OCI-LY1 (cell line): Measurements from ENCODE around the gene LDHA.

Experiments
- EZH2 ChIP-seq: fragments of 200-600 bp; sonication (generic), shearing (Covaris generic); IDR thresholded peaks from 2 replicates; pipeline ENCODE4 v1.8.0; 2017; ENCODE audit warnings: borderline replicate concordance, mixed run types, mild to moderate bottlenecking, antibody characterized with exemption, low read length, moderate library complexity, mixed read lengths
- TF ChIP-seq, protein P1 (sequence below): fragments of 200-600 bp; sonication (generic), shearing (Covaris generic); IDR thresholded peaks from 2 replicates; pipeline ENCODE4 v1.5.1; 2017; ENCODE audit warnings: mild to moderate bottlenecking, antibody characterized with exemption, low read length, moderate library complexity, mixed read lengths

DNA sequence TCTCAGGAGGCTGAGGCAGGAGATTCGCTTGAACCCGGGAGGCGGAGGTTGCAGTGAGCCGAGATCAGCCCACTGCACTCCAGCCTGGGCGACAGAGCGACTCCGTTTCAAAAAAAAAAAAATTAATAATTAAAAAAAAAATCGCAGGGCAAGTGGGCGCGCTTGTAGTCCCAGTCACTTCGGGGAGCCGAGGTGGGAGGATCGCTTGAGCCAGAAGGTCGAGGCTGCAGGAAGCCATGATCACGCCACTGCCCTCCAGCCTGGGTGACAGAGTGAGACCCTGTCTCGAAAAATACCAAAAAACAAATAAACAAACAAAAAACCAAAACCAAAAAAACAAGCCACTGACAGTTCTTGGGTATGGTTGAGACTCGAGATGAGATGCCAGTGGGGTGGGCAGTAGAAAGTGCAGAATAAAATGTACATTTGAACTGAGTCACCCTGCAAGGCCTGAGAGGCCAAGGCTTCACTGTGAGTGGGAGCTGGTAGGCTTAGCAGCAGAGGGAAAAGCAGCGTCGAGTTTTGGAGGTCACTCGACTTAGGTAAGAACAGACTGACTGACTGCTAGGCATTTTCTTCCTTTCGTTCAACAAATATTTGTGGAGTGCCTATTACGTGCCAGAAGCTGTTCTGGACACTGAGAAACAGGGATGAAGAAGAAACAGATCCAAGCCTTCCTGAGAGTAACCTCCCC is 635 bp upstream of the LDHA start:
- TF ChIP-seq EZH2 = no peak
- TF ChIP-seq, protein P1, sequence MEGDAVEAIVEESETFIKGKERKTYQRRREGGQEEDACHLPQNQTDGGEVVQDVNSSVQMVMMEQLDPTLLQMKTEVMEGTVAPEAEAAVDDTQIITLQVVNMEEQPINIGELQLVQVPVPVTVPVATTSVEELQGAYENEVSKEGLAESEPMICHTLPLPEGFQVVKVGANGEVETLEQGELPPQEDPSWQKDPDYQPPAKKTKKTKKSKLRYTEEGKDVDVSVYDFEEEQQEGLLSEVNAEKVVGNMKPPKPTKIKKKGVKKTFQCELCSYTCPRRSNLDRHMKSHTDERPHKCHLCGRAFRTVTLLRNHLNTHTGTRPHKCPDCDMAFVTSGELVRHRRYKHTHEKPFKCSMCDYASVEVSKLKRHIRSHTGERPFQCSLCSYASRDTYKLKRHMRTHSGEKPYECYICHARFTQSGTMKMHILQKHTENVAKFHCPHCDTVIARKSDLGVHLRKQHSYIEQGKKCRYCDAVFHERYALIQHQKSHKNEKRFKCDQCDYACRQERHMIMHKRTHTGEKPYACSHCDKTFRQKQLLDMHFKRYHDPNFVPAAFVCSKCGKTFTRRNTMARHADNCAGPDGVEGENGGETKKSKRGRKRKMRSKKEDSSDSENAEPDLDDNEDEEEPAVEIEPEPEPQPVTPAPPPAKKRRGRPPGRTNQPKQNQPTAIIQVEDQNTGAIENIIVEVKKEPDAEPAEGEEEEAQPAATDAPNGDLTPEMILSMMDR = no peak
